ENCODE measurements around the gene CENPQ.
"Not testable (repeated sequence)": the region's sequence is repeated elsewhere in the genome, so short reads cannot be mapped to it uniquely, and the experiment has no call there.

- not testable (repeated sequence) for TF ChIP-seq REST (IDR thresholded peaks at IDR 0.05; ENCODE audit: low read depth); RAD21 (IDR thresholded peaks at IDR 0.05; ENCODE audit: low read depth); ZNF274 (IDR thresholded peaks at IDR 0.05; ENCODE audit: low read depth, low read length); JUND (IDR thresholded peaks at IDR 0.05); EZH2 (IDR thresholded peaks at IDR 0.05); CTCF (IDR thresholded peaks at IDR 0.05 in 2 of 3, conservative IDR thresholded peaks at IDR 0.05 in 1 of 3; ENCODE audit: borderline replicate concordance in 1 of 3, insufficient read depth in 1 of 3, low read depth in 2 of 3, low read length in 2 of 3); POLR2A (IDR thresholded peaks at IDR 0.05; ENCODE audit: borderline replicate concordance, extremely low read depth, insufficient read depth, insufficient read length); MAX (IDR thresholded peaks at IDR 0.05); SIN3A (IDR thresholded peaks at IDR 0.05; ENCODE audit: low read depth)
Measured at GRCh38 chr6:49476564-49476963, 13.4 kb downstream of the CENPQ start.
